Stimulated activated CD4-positive, alpha-beta T cell treated with anti-CD3 and anti-CD28 coated beads, Interleukin-4, amount 100 ng/mL, for 48 hours (primary cell): ENCODE measurements around the gene GALK2.

ENCODE experiments used
- DNase-seq, 2 donors: peaks; one replicate each; pipeline ENCODE4 v3.0.0-alpha.2; 2020; ENCODE audit warnings: low read depth in 2 of 2

GALK2 gene

GRCh38 chr15:49169880-49170597 lies at the start of gene GALK2:
TSS of gene GALK2 (plus strand) at chr15:49170247. CDS start at chr15:49170323, 76 bp downstream.
- DNase-seq = peak; percentile 64 to 81

- DNase-seq = no peak
Observed at GRCh38 chr15:49120832-49121231, 49.2 kb upstream of the GALK2 start.

GRCh38 chr15:49121901-49122300 lies 48.1 kb upstream of the GALK2 start:
- no peak for DNase-seq

GRCh38 chr15:49122541-49123062 lies 47.4 kb upstream of the GALK2 start:
- DNase-seq = no peak

GRCh38 chr15:49124371-49124770 lies 45.7 kb upstream of the GALK2 start:
- DNase-seq = no peak

- no peak for DNase-seq
Observed at GRCh38 chr15:49131403-49131802, 38.6 kb upstream of the GALK2 start.

- no peak for DNase-seq
Observed at GRCh38 chr15:49134683-49135341, 35.2 kb upstream of the GALK2 start.

- no peak for DNase-seq
Observed at GRCh38 chr15:49135342-49135857, 34.6 kb upstream of the GALK2 start.

GRCh38 chr15:49135911-49136310 lies 34.1 kb upstream of the GALK2 start:
- no peak for DNase-seq

- no peak for DNase-seq
Observed at GRCh38 chr15:49137861-49138260, 32.2 kb upstream of the GALK2 start.

- DNase-seq = no peak
Observed at GRCh38 chr15:49145651-49146609, 24.1 kb upstream of the GALK2 start.

- DNase-seq = no peak
Observed at GRCh38 chr15:49148298-49148697, 21.7 kb upstream of the GALK2 start.

- no peak for DNase-seq
Observed at GRCh38 chr15:49148727-49149126, 21.3 kb upstream of the GALK2 start.

- no peak for DNase-seq
Observed at GRCh38 chr15:49151831-49152230, 18.2 kb upstream of the GALK2 start.

- no peak for DNase-seq
Observed at GRCh38 chr15:49152552-49153312, 17.3 kb upstream of the GALK2 start.

- no peak for DNase-seq
Observed at GRCh38 chr15:49154359-49154758, 15.7 kb upstream of the GALK2 start.

GRCh38 chr15:49154799-49155109 lies 15.3 kb upstream of the GALK2 start:
- DNase-seq = no peak

- peak; percentile 83 to 88 for DNase-seq
Observed at GRCh38 chr15:49155110-49155833, 14.8 kb upstream of the GALK2 start, which contains the start of gene COPS2. TSS of gene COPS2 (minus strand) at chr15:49155599. CDS start at chr15:49155578, 21 bp downstream.

- no peak for DNase-seq
Observed at GRCh38 chr15:49155834-49156627, 14.0 kb upstream of the GALK2 start.

GRCh38 chr15:49163678-49164077 lies 6.4 kb upstream of the GALK2 start:
- no peak for DNase-seq
